ENCODE data around the gene SPATA46. TPM values are rescaled to one million over a fixed set of nuclear protein-coding genes. Genes with fewer than 3 reads are reported as not detected.

The SPATA46 gene
- total and polyA plus RNA-seq, 9 of the 15 experiments (the other 6 are each of a cell fraction or from before 2014, with no cell fraction given) = 0.04 to 0.11 TPM; not detected in 7

DNA sequence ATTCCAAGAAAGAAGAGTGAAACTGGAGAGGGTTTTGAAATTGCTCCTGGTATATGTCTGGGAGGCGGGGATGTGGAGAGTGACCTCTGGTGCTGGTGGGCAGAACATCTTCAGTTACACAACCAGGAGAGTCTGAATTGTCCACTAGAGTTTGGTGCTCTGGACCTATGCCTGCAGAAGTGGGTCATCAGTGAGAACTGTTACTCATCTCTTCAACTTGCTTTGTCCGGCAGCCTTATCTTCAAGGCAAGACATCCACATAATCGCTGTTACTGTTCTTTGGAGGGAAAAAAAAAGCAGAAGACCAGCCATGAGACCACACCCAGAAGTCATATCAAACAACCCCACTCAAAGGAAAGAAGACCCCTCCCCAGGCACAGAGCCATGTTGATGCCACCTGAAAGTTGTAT is 20.4 kb upstream of the SPATA46 start (continued):
- TF ChIP-seq, protein P1, sequence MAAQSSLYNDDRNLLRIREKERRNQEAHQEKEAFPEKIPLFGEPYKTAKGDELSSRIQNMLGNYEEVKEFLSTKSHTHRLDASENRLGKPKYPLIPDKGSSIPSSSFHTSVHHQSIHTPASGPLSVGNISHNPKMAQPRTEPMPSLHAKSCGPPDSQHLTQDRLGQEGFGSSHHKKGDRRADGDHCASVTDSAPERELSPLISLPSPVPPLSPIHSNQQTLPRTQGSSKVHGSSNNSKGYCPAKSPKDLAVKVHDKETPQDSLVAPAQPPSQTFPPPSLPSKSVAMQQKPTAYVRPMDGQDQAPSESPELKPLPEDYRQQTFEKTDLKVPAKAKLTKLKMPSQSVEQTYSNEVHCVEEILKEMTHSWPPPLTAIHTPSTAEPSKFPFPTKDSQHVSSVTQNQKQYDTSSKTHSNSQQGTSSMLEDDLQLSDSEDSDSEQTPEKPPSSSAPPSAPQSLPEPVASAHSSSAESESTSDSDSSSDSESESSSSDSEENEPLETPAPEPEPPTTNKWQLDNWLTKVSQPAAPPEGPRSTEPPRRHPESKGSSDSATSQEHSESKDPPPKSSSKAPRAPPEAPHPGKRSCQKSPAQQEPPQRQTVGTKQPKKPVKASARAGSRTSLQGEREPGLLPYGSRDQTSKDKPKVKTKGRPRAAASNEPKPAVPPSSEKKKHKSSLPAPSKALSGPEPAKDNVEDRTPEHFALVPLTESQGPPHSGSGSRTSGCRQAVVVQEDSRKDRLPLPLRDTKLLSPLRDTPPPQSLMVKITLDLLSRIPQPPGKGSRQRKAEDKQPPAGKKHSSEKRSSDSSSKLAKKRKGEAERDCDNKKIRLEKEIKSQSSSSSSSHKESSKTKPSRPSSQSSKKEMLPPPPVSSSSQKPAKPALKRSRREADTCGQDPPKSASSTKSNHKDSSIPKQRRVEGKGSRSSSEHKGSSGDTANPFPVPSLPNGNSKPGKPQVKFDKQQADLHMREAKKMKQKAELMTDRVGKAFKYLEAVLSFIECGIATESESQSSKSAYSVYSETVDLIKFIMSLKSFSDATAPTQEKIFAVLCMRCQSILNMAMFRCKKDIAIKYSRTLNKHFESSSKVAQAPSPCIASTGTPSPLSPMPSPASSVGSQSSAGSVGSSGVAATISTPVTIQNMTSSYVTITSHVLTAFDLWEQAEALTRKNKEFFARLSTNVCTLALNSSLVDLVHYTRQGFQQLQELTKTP (IDR thresholded peaks at IDR 0.05; ENCODE audit: low read depth in 1 of 2, partially characterized antibody in 2 of 2) = no peak
- TF ChIP-seq NFATC3 (IDR thresholded peaks at IDR 0.05) (peak; percentile 5; the same call in 1 of the 2 replicates), POLR2AphosphoS2 (IDR thresholded peaks at IDR 0.05; ENCODE audit: low read length) (no peak), CBX5 (IDR thresholded peaks at IDR 0.05; ENCODE audit: borderline replicate concordance, low read depth) (no peak), ARID2 (IDR thresholded peaks at IDR 0.05) (no peak), RBM34 (IDR thresholded peaks at IDR 0.05; ENCODE audit: borderline replicate concordance, insufficient read depth, low read length) (no peak), CREB1 (IDR thresholded peaks at IDR 0.05) (no peak), CREB1 (CRISPR knock-in tag; IDR thresholded peaks at IDR 0.05) (no peak), EGR1 (conservative IDR thresholded peaks at IDR 0.05) (no peak), ZNF253 (CRISPR knock-in tag; conservative IDR thresholded peaks at IDR 0.05) (no peak), CBFA2T2 (conservative IDR thresholded peaks at IDR 0.05) (peak; percentile 67), NUFIP1 (IDR thresholded peaks at IDR 0.05; ENCODE audit: partially characterized antibody) (no peak), HNRNPL (IDR thresholded peaks at IDR 0.05; ENCODE audit: low read depth, low read length) (no peak), CEBPG (CRISPR knock-in tag; IDR thresholded peaks at IDR 0.05) (peak; percentile 73), CEBPG (tag; conservative IDR thresholded peaks at IDR 0.05 in 1 of 2, IDR thresholded peaks at IDR 0.05 in 1 of 2) (no peak), SIN3B (IDR thresholded peaks at IDR 0.05; ENCODE audit: low read depth) (no peak), OTX1 (CRISPR knock-in tag; IDR thresholded peaks at IDR 0.05) (no peak), ATF1 (CRISPR knock-in tag; IDR thresholded peaks at IDR 0.05) (no peak), ATF1 (tag; IDR thresholded peaks at IDR 0.05) (no peak), ZNF212 (CRISPR knock-in tag; IDR thresholded peaks at IDR 0.05) (no peak), ZNF232 (CRISPR knock-in tag; IDR thresholded peaks at IDR 0.05) (no peak)
- TF ChIP-seq, protein P2, sequence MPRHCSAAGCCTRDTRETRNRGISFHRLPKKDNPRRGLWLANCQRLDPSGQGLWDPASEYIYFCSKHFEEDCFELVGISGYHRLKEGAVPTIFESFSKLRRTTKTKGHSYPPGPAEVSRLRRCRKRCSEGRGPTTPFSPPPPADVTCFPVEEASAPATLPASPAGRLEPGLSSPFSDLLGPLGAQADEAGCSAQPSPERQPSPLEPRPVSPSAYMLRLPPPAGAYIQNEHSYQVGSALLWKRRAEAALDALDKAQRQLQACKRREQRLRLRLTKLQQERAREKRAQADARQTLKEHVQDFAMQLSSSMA (CRISPR knock-in tag; IDR thresholded peaks at IDR 0.05) = no peak
- TF ChIP-seq, protein P3, sequence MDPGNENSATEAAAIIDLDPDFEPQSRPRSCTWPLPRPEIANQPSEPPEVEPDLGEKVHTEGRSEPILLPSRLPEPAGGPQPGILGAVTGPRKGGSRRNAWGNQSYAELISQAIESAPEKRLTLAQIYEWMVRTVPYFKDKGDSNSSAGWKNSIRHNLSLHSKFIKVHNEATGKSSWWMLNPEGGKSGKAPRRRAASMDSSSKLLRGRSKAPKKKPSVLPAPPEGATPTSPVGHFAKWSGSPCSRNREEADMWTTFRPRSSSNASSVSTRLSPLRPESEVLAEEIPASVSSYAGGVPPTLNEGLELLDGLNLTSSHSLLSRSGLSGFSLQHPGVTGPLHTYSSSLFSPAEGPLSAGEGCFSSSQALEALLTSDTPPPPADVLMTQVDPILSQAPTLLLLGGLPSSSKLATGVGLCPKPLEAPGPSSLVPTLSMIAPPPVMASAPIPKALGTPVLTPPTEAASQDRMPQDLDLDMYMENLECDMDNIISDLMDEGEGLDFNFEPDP (CRISPR knock-in tag; IDR thresholded peaks at IDR 0.05) = no peak
- TF ChIP-seq, protein P4, sequence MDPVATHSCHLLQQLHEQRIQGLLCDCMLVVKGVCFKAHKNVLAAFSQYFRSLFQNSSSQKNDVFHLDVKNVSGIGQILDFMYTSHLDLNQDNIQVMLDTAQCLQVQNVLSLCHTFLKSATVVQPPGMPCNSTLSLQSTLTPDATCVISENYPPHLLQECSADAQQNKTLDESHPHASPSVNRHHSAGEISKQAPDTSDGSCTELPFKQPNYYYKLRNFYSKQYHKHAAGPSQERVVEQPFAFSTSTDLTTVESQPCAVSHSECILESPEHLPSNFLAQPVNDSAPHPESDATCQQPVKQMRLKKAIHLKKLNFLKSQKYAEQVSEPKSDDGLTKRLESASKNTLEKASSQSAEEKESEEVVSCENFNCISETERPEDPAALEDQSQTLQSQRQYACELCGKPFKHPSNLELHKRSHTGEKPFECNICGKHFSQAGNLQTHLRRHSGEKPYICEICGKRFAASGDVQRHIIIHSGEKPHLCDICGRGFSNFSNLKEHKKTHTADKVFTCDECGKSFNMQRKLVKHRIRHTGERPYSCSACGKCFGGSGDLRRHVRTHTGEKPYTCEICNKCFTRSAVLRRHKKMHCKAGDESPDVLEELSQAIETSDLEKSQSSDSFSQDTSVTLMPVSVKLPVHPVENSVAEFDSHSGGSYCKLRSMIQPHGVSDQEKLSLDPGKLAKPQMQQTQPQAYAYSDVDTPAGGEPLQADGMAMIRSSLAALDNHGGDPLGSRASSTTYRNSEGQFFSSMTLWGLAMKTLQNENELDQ (CRISPR knock-in tag; IDR thresholded peaks at IDR 0.05; ENCODE audit: borderline replicate concordance) = no peak
